HepG2 (cell line): Measurements from ENCODE around the gene ITPRIP. TPM values are rescaled to one million over a fixed set of nuclear protein-coding genes. Genes with fewer than 3 reads are reported as not detected.

Experiments
- CBX5 ChIP-seq: sonication (generic); formaldehyde crosslinking; IDR thresholded peaks from 2 replicates; pipeline ENCODE4 v1.4.0; 2020; ENCODE audit warnings: missing genetic modification reagents, borderline replicate concordance
- CEBPG ChIP-seq: IDR thresholded peaks from 2 replicates; pipeline ENCODE4 v1.6.1; 2016
- FOXA3 ChIP-seq: IDR thresholded peaks from 2 replicates; pipeline ENCODE4 v1.6.1; 2016; ENCODE audit warnings: missing genetic modification reagents, missing compliant biosample characterization
- FOXK1 ChIP-seq: sonication (generic); formaldehyde crosslinking; IDR thresholded peaks from 2 replicates; pipeline ENCODE4 v1.4.0; 2020; ENCODE audit warnings: low read depth, missing genetic modification reagents, borderline replicate concordance
- GPBP1L1 ChIP-seq: sonication (generic); formaldehyde crosslinking; IDR thresholded peaks from 2 replicates; pipeline ENCODE4 v1.5.0; 2020; ENCODE audit warnings: mild to moderate bottlenecking, missing genetic modification reagents
- KDM1A ChIP-seq: IDR thresholded peaks from 2 replicates; pipeline ENCODE4 v1.6.1; 2016; ENCODE audit warnings: missing compliant biosample characterization
- KDM3A ChIP-seq: IDR thresholded peaks from 2 replicates; pipeline ENCODE4 v1.6.1; 2018; ENCODE audit warnings: low read depth, missing compliant biosample characterization
- NONO ChIP-seq, 2 experiments: fragments of 450-650 bp in 1 of 2; sonication (generic) in 1 of 2; formaldehyde crosslinking in 1 of 2; IDR thresholded peaks in 1 of 2; conservative IDR thresholded peaks in 1 of 2; 2 replicates each; pipeline versions ENCODE4 v1.6.1 to v1.8.0; 2017 to 2022; ENCODE audit warnings: mild to moderate bottlenecking in 1 of 2, missing genetic modification reagents in 1 of 2, moderate library complexity in 1 of 2
- SOX6 ChIP-seq, 2 experiments: fragments of 450-650 bp in 1 of 2; sonication (generic) in 1 of 2; formaldehyde crosslinking in 1 of 2; IDR thresholded peaks; 2 replicates each; pipeline versions ENCODE4 v1.4.0 to v1.6.1; 2017 to 2020; ENCODE audit warnings: antibody characterized with exemption in 1 of 2, mild to moderate bottlenecking in 1 of 2, missing genetic modification reagents in 1 of 2
- TBX2 ChIP-seq: sonication (generic); formaldehyde crosslinking; IDR thresholded peaks from 2 replicates; pipeline ENCODE4 v1.5.0; 2020; ENCODE audit warnings: missing genetic modification reagents, mild to moderate bottlenecking, borderline replicate concordance
- TEAD3 ChIP-seq: optimal IDR thresholded peaks from 2 replicates; pipeline ENCODE3; 2016; ENCODE audit warnings: borderline replicate concordance
- ZNF292 ChIP-seq: sonication (generic); formaldehyde crosslinking; IDR thresholded peaks from 2 replicates; pipeline ENCODE4 v1.8.1; 2022; ENCODE audit warnings: mild to moderate bottlenecking, low read depth, missing genetic modification reagents, borderline replicate concordance
- ZNF331 ChIP-seq: sonication (generic); formaldehyde crosslinking; IDR thresholded peaks from 2 replicates; pipeline ENCODE4 v1.4.0; 2020; ENCODE audit warnings: missing genetic modification reagents
- ZNF33A ChIP-seq: sonication (generic); formaldehyde crosslinking; IDR thresholded peaks from 2 replicates; pipeline ENCODE4 v1.5.1; 2020; ENCODE audit warnings: missing genetic modification reagents, mild to moderate bottlenecking, moderate library complexity, borderline replicate concordance
- ZNF567 ChIP-seq: sonication (generic); formaldehyde crosslinking; IDR thresholded peaks from 2 replicates; pipeline ENCODE4 v1.8.1; 2023; ENCODE audit warnings: mild to moderate bottlenecking, missing genetic modification reagents, borderline replicate concordance
- ZNF781 ChIP-seq: sonication (generic); formaldehyde crosslinking; IDR thresholded peaks from 2 replicates; pipeline ENCODE4 v1.5.1; 2020; ENCODE audit warnings: borderline replicate concordance, mild to moderate bottlenecking, missing genetic modification reagents; ENCODE audit errors: not compliant biosample characterization
- ZNF878 ChIP-seq: sonication (generic); formaldehyde crosslinking; IDR thresholded peaks from 2 replicates; pipeline ENCODE4 v1.8.1; 2023; ENCODE audit warnings: mild to moderate bottlenecking, missing genetic modification reagents, moderate library complexity
- polyA plus RNA-seq, 8 experiments: library from polyadenylated mRNA; depleted of rRNA in 3 of 8; stranded (reverse) in 7 of 8; unstranded in 1 of 8; fragments of >200 nt; fragmentation: Illumina TruSeq in 4 of 8; extraction: Trizol in 4 of 8; gene quantifications; 2 replicates each; pipeline versions ENCODE4 v1.2.1 to v1.2.3, GENCODE V29; 2011 to 2016; ENCODE audit warnings: low read depth in 4 of 8, missing spikeins in 1 of 8, mixed read lengths in 1 of 8; ENCODE audit not compliant: insufficient read depth in 1 of 8
- total RNA-seq, 5 experiments: library from RNA; depleted of rRNA; stranded (reverse); fragments of >200 nt; fragmentation: Illumina TruSeq; extraction: Trizol; gene quantifications; 2 replicates each; pipeline ENCODE4 v1.2.3, GENCODE V29; 2016; ENCODE audit warnings: low read depth in 1 of 5
- TF ChIP-seq, protein P1 (sequence below): sonication (generic); formaldehyde crosslinking; IDR thresholded peaks from 2 replicates; pipeline ENCODE4 v1.9.0; 2022; ENCODE audit warnings: missing genetic modification reagents, mild to moderate bottlenecking, borderline replicate concordance
- TF ChIP-seq, protein P2 (sequence below): sonication (generic); formaldehyde crosslinking; IDR thresholded peaks from 2 replicates; pipeline ENCODE4 v1.4.0; 2020; ENCODE audit warnings: missing genetic modification reagents, borderline replicate concordance
- TF ChIP-seq, protein P3 (sequence below): sonication (generic); formaldehyde crosslinking; IDR thresholded peaks from 2 replicates; pipeline ENCODE4 v1.4.0; 2020; ENCODE audit warnings: missing genetic modification reagents

Gene ITPRIP
- total and polyA plus RNA-seq, 2 of the 13 experiments (the other 11 are each of a cell fraction or from before 2014, with no cell fraction given) = 1.00 to 2.8 TPM

GRCh38 chr10:104349623-104350126, 11.4 kb upstream of the ITPRIP start (continued):
- TF ChIP-seq, protein P1, sequence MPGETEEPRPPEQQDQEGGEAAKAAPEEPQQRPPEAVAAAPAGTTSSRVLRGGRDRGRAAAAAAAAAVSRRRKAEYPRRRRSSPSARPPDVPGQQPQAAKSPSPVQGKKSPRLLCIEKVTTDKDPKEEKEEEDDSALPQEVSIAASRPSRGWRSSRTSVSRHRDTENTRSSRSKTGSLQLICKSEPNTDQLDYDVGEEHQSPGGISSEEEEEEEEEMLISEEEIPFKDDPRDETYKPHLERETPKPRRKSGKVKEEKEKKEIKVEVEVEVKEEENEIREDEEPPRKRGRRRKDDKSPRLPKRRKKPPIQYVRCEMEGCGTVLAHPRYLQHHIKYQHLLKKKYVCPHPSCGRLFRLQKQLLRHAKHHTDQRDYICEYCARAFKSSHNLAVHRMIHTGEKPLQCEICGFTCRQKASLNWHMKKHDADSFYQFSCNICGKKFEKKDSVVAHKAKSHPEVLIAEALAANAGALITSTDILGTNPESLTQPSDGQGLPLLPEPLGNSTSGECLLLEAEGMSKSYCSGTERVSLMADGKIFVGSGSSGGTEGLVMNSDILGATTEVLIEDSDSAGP (CRISPR knock-in tag) = no peak
- TF ChIP-seq CBX5 (CRISPR knock-in tag) (0 out of 2 replicates have a peak, but pooled peaks have one; percentile 49), CEBPG (CRISPR knock-in tag) (peak; percentile 98), ZNF331 (CRISPR knock-in tag) (0 out of 2 replicates have a peak, but pooled peaks have one; percentile 9), TEAD3 (peak; percentile 63), ZNF567 (CRISPR knock-in tag) (no peak), KDM1A (CRISPR knock-in tag) (peak; percentile 34; the same call in 1 of the 2 replicates), ZNF781 (CRISPR knock-in tag) (no peak), ZNF878 (CRISPR knock-in tag) (no peak), ZNF292 (CRISPR knock-in tag) (no peak), KDM3A (CRISPR knock-in tag) (no peak), SOX6 (IDR thresholded peaks at IDR 0.05) (no peak), SOX6 (CRISPR knock-in tag; IDR thresholded peaks at IDR 0.05) (peak; percentile 57), TBX2 (CRISPR knock-in tag) (peak; percentile 60), NONO (IDR thresholded peaks at IDR 0.05) (no peak), NONO (CRISPR knock-in tag; conservative IDR thresholded peaks at IDR 0.05) (no peak), FOXA3 (CRISPR knock-in tag) (peak; percentile 73), GPBP1L1 (CRISPR knock-in tag) (no peak), FOXK1 (CRISPR knock-in tag) (no peak), ZNF33A (CRISPR knock-in tag) (no peak)
- TF ChIP-seq, protein P2, sequence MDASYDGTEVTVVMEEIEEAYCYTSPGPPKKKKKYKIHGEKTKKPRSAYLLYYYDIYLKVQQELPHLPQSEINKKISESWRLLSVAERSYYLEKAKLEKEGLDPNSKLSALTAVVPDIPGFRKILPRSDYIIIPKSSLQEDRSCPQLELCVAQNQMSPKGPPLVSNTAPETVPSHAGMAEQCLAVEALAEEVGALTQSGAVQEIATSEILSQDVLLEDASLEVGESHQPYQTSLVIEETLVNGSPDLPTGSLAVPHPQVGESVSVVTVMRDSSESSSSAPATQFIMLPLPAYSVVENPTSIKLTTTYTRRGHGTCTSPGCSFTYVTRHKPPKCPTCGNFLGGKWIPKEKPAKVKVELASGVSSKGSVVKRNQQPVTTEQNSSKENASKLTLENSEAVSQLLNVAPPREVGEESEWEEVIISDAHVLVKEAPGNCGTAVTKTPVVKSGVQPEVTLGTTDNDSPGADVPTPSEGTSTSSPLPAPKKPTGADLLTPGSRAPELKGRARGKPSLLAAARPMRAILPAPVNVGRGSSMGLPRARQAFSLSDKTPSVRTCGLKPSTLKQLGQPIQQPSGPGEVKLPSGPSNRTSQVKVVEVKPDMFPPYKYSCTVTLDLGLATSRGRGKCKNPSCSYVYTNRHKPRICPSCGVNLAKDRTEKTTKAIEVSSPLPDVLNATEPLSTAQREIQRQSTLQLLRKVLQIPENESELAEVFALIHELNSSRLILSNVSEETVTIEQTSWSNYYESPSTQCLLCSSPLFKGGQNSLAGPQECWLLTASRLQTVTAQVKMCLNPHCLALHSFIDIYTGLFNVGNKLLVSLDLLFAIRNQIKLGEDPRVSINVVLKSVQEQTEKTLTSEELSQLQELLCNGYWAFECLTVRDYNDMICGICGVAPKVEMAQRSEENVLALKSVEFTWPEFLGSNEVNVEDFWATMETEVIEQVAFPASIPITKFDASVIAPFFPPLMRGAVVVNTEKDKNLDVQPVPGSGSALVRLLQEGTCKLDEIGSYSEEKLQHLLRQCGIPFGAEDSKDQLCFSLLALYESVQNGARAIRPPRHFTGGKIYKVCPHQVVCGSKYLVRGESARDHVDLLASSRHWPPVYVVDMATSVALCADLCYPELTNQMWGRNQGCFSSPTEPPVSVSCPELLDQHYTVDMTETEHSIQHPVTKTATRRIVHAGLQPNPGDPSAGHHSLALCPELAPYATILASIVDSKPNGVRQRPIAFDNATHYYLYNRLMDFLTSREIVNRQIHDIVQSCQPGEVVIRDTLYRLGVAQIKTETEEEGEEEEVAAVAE (CRISPR knock-in tag) = peak; percentile 34; the same call in 1 of the 2 replicates
- TF ChIP-seq, protein P3, sequence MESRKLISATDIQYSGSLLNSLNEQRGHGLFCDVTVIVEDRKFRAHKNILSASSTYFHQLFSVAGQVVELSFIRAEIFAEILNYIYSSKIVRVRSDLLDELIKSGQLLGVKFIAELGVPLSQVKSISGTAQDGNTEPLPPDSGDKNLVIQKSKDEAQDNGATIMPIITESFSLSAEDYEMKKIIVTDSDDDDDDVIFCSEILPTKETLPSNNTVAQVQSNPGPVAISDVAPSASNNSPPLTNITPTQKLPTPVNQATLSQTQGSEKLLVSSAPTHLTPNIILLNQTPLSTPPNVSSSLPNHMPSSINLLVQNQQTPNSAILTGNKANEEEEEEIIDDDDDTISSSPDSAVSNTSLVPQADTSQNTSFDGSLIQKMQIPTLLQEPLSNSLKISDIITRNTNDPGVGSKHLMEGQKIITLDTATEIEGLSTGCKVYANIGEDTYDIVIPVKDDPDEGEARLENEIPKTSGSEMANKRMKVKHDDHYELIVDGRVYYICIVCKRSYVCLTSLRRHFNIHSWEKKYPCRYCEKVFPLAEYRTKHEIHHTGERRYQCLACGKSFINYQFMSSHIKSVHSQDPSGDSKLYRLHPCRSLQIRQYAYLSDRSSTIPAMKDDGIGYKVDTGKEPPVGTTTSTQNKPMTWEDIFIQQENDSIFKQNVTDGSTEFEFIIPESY (CRISPR knock-in tag) = 0 out of 2 replicates have a peak, but pooled peaks have one; percentile 7
